NOMO-1 treated with dmso at 0.1 percent for 144 hours (cell line): ENCODE results near the gene ANKRD36.
"Not testable (repeated sequence)": the region's sequence is repeated elsewhere in the genome, so short reads cannot be mapped to it uniquely, and the experiment has no call there.

Experiments
- DNase-seq: peaks from one replicate; lab custom pipeline; 2025; ENCODE audit not compliant: unreplicated experiment; lab: John Stamatoyannopoulos, UW

Gene ANKRD36

GRCh38 chr2:97276232-97276798 is 163.4 kb downstream of the ANKRD36 start:
- DNase-seq: not testable (repeated sequence)

- DNase-seq: not testable (repeated sequence)
These were observed 172.2 kb downstream of the ANKRD36 start for GRCh38 chr2:97285187-97285586.

- not testable (repeated sequence) for DNase-seq
These were observed 180.7 kb downstream of the ANKRD36 start for GRCh38 chr2:97293687-97294086.
